ENCODE results near the gene EZH2.
A peak's percentile ranks its signal among the peaks of the same experiment; 100 is the strongest.

Gene EZH2

GRCh38 chr7:148819697-148820360 lies 64.3 kb downstream of the EZH2 start:
- DNase-seq (ENCODE audit: low read depth): peak; percentile 60
- H3K4me3 ChIP-seq (ENCODE audit: low read depth, low read length): no peak overlapping the region
- no peak for TF ChIP-seq CTCF (conservative IDR thresholded peaks at IDR 0.05; ENCODE audit: low read depth, low read length)

- no peak for DNase-seq (ENCODE audit: low read depth)
- no peak overlapping the region for H3K4me3 ChIP-seq (ENCODE audit: low read depth, low read length)
- TF ChIP-seq CTCF (conservative IDR thresholded peaks at IDR 0.05; ENCODE audit: low read depth, low read length): no peak
These were observed 68.5 kb downstream of the EZH2 start for GRCh38 chr7:148815612-148816011.

- DNase-seq (ENCODE audit: low read depth): no peak
- no peak for TF ChIP-seq CTCF (conservative IDR thresholded peaks at IDR 0.05; ENCODE audit: low read depth, low read length)
- no peak overlapping the region for H3K4me3 ChIP-seq (ENCODE audit: low read depth, low read length)
These were observed 69.0 kb downstream of the EZH2 start for GRCh38 chr7:148814922-148815559.

- no peak for DNase-seq (ENCODE audit: low read depth)
- TF ChIP-seq CTCF (conservative IDR thresholded peaks at IDR 0.05; ENCODE audit: low read depth, low read length): no peak
- no peak overlapping the region for H3K4me3 ChIP-seq (ENCODE audit: low read depth, low read length)
These were observed 70.2 kb downstream of the EZH2 start for GRCh38 chr7:148813890-148814289.

- no peak overlapping the region for H3K4me3 ChIP-seq (ENCODE audit: low read depth, low read length)
- TF ChIP-seq CTCF (conservative IDR thresholded peaks at IDR 0.05; ENCODE audit: low read depth, low read length): no peak
- DNase-seq (ENCODE audit: low read depth): no peak
These were observed 72.2 kb downstream of the EZH2 start for GRCh38 chr7:148811892-148812291.

- no peak for TF ChIP-seq CTCF (conservative IDR thresholded peaks at IDR 0.05; ENCODE audit: low read depth, low read length)
- no peak overlapping the region for H3K4me3 ChIP-seq (ENCODE audit: low read depth, low read length)
- peak; percentile 9 for DNase-seq (ENCODE audit: low read depth)
These were observed 74.2 kb downstream of the EZH2 start for GRCh38 chr7:148809856-148810255.

GRCh38 chr7:148807436-148807835 lies 76.7 kb downstream of the EZH2 start:
- no peak for TF ChIP-seq CTCF (conservative IDR thresholded peaks at IDR 0.05; ENCODE audit: low read depth, low read length)
- no peak overlapping the region for H3K4me3 ChIP-seq (ENCODE audit: low read depth, low read length)
- no peak for DNase-seq (ENCODE audit: low read depth)
